ENCODE measurements around the gene NECTIN1.

DNA sequence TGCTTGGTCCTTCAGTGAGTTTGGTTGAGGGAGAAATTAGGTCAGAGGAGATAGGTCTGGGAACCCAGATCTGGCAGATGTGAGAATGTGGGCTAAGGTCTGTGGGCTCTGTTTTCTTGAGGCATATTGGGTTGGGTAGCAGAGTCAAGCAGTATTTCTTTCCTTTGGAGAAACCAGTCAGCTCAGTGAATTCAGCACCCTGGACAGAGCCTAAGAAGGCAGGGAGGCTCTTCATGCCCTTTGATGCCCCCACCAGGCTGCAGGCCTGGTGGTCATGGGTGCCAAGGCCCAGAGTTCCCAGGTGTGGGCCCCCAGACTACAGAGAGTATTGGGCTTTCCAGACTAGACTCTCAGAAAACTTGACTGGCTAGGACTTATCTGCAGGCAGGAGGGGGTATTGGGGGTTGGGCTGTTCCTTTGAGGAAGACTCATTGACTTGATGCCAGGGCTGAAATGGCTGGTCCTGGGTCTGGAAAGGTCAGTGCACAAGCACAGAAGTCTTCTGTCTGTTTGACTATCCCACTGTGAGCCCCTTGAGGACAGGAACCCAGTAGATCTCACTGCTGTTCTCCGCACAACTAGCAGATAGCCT lies 45.3 kb upstream of the NECTIN1 start:
- TF ChIP-seq, protein P1, sequence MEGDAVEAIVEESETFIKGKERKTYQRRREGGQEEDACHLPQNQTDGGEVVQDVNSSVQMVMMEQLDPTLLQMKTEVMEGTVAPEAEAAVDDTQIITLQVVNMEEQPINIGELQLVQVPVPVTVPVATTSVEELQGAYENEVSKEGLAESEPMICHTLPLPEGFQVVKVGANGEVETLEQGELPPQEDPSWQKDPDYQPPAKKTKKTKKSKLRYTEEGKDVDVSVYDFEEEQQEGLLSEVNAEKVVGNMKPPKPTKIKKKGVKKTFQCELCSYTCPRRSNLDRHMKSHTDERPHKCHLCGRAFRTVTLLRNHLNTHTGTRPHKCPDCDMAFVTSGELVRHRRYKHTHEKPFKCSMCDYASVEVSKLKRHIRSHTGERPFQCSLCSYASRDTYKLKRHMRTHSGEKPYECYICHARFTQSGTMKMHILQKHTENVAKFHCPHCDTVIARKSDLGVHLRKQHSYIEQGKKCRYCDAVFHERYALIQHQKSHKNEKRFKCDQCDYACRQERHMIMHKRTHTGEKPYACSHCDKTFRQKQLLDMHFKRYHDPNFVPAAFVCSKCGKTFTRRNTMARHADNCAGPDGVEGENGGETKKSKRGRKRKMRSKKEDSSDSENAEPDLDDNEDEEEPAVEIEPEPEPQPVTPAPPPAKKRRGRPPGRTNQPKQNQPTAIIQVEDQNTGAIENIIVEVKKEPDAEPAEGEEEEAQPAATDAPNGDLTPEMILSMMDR (IDR thresholded peaks at IDR 0.05; ENCODE audit: low read length), result no peak
- TF ChIP-seq EZH2 (optimal IDR thresholded peaks at IDR 0.05; ENCODE audit: low read depth, low read length), result no peak

Measured in MM.1S (cell line).